ENCODE measurements around the gene ATPAF1.

GRCh38 chr1:46677339-46677738 lies 9.2 kb upstream of the ATPAF1 start:
- TF ChIP-seq POLR2A (IDR thresholded peaks at IDR 0.05) (no peak), CTCF (IDR thresholded peaks at IDR 0.05) (no peak), POLR2AphosphoS5 (IDR thresholded peaks at IDR 0.05) (no peak)

All from transverse colon (tissue), 4 donors.